Measurements from ENCODE around the gene AKAP1. TPM values are rescaled to one million over a fixed set of nuclear protein-coding genes. Genes with fewer than 3 reads are reported as not detected.

AKAP1 gene
- total RNA-seq, 4 donors from 2014 or later, result 57.5 to 174 (median 117) TPM

- Histone ChIP-seq H3K4me1 (peaks cover 0 to under 1% of the 10 kb centered on the region in 2 donors), H3K9me3 (no peaks in the 10 kb centered on the region), H3K27me3 (no peaks in the 10 kb centered on the region), H3K4me3 (no peak overlapping the region), H3K27ac (no peak overlapping the region), H3K36me3 (no peaks in the 10 kb centered on the region)
- TF ChIP-seq POLR2A (IDR thresholded peaks at IDR 0.05), result no peak
- TF ChIP-seq CTCF (IDR thresholded peaks at IDR 0.05 in 4 of 5, conservative IDR thresholded peaks at IDR 0.05 in 1 of 5), result no peak
- DNase-seq, result no peak
- no peak for ATAC-seq
- in situ Hi-C loops (cut with MboI; ENCODE audit: low sequenced_read_pairs in 4 of 4), result loop anchor here in 2 of 4 donors (25.0 kb wide), 2 partner anchors 593 to 968 kb away; partner anchors contain the start of gene CCDC182 (in 1 of the 2)
- intact Hi-C loops (cut with DNase I; ENCODE audit: low total_unique reads), result no loop called here
These were observed 59.5 kb downstream of the AKAP1 start for GRCh38 chr17:57144567-57144966.

- no peak for DNase-seq
- TF ChIP-seq CTCF (IDR thresholded peaks at IDR 0.05 in 4 of 5, conservative IDR thresholded peaks at IDR 0.05 in 1 of 5) (no peak), POLR2A (IDR thresholded peaks at IDR 0.05) (no peak)
- H3K36me3 ChIP-seq, result no peaks in the 10 kb centered on the region
- no peak overlapping the region for H3K27ac ChIP-seq
- no peak for ATAC-seq
- H3K9me3 ChIP-seq, result no peaks in the 10 kb centered on the region
- no peaks in the 10 kb centered on the region for H3K4me1 ChIP-seq
- in situ Hi-C loops (cut with MboI; ENCODE audit: low sequenced_read_pairs in 4 of 4) (loop anchor here in 2 of 4 donors (25.0 kb wide), 2 partner anchors 592 to 967 kb away; partner anchors contain the start of gene CCDC182 (in 1 of the 2)), intact Hi-C loops (cut with DNase I; ENCODE audit: low total_unique reads) (no loop called here)
- no peak overlapping the region for H3K4me3 ChIP-seq
- H3K27me3 ChIP-seq, result no peaks in the 10 kb centered on the region
These were observed 60.3 kb downstream of the AKAP1 start for GRCh38 chr17:57145347-57145746.

- intact Hi-C loops (cut with DNase I; ENCODE audit: low total_unique reads) (no loop called here), in situ Hi-C loops (cut with MboI; ENCODE audit: low sequenced_read_pairs in 4 of 4) (loop anchor here in 2 of 4 donors (25.0 kb wide), 2 partner anchors 591 to 966 kb away; partner anchors contain the start of gene CCDC182 (in 1 of the 2))
- Histone ChIP-seq H3K4me3 (no peak overlapping the region), H3K9me3 (no peaks in the 10 kb centered on the region), H3K36me3 (no peaks in the 10 kb centered on the region), H3K27me3 (no peaks in the 10 kb centered on the region), H3K27ac (no peak overlapping the region), H3K4me1 (no peaks in the 10 kb centered on the region)
- DNase-seq (no peak), ATAC-seq (no peak)
- TF ChIP-seq CTCF (IDR thresholded peaks at IDR 0.05 in 4 of 5, conservative IDR thresholded peaks at IDR 0.05 in 1 of 5) (no peak), POLR2A (IDR thresholded peaks at IDR 0.05) (no peak)
These were observed 61.2 kb downstream of the AKAP1 start for GRCh38 chr17:57146273-57146672.

GRCh38 chr17:57151798-57152197 lies 66.8 kb downstream of the AKAP1 start:
- Histone ChIP-seq H3K27ac (no peak overlapping the region), H3K4me3 (no peak overlapping the region), H3K36me3 (no peaks in the 10 kb centered on the region), H3K27me3 (no peaks in the 10 kb centered on the region), H3K9me3 (no peaks in the 10 kb centered on the region), H3K4me1 (no peaks in the 10 kb centered on the region)
- DNase-seq, result no peak
- TF ChIP-seq POLR2A (IDR thresholded peaks at IDR 0.05) (no peak), CTCF (IDR thresholded peaks at IDR 0.05 in 4 of 5, conservative IDR thresholded peaks at IDR 0.05 in 1 of 5) (no peak)
- in situ Hi-C loops (cut with MboI; ENCODE audit: low sequenced_read_pairs in 4 of 4) (no loop called here), intact Hi-C loops (cut with DNase I; ENCODE audit: low total_unique reads) (no loop called here)
- ATAC-seq, result no peak

- no peaks in the 10 kb centered on the region for H3K4me1 ChIP-seq
- TF ChIP-seq POLR2A (IDR thresholded peaks at IDR 0.05) (no peak), CTCF (IDR thresholded peaks at IDR 0.05 in 4 of 5, conservative IDR thresholded peaks at IDR 0.05 in 1 of 5) (no peak)
- intact Hi-C loops (cut with DNase I; ENCODE audit: low total_unique reads), result no loop called here
- no peak for ATAC-seq
- no peaks in the 10 kb centered on the region for H3K27me3 ChIP-seq
- H3K9me3 ChIP-seq, result no peaks in the 10 kb centered on the region
- no peak for DNase-seq
- no peaks in the 10 kb centered on the region for H3K36me3 ChIP-seq
- H3K4me3 ChIP-seq, result no peak overlapping the region
- in situ Hi-C loops (cut with MboI; ENCODE audit: low sequenced_read_pairs in 4 of 4), result no loop called here
- H3K27ac ChIP-seq, result no peak overlapping the region
These were observed 68.0 kb downstream of the AKAP1 start for GRCh38 chr17:57152967-57153528.

All from gastrocnemius medialis (tissue), 4 donors.